ENCODE data around the gene GOLGA6D. TPM values are rescaled to one million over a fixed set of nuclear protein-coding genes. Genes with fewer than 3 reads are reported as not detected.
"Not testable (repeated sequence)": the region's sequence is repeated elsewhere in the genome, so short reads cannot be mapped to it uniquely, and the experiment has no call there.

The GOLGA6D gene
- not detected for total RNA-seq

GRCh38 chr15:75282572-75282971 lies at the start of gene GOLGA6D:
Gene GOLGA6D (plus strand): TSS chr15:75282835. CDS start chr15:75282876, 41 bp downstream.
- DNase-seq (ENCODE audit: low spot score); H3K4me1 ChIP-seq (replicated peaks); H3K36me3 ChIP-seq; intact Hi-C loops (cut with DNase I); H3K4me3 ChIP-seq; H3K27ac ChIP-seq; H3K27me3 ChIP-seq (replicated peaks; ENCODE audit: insufficient read depth); H3K9me3 ChIP-seq: not testable (repeated sequence)
- no CpG with 5 or more reads among the region's 7 CpGs for WGBS

- Histone ChIP-seq H3K27me3 (replicated peaks; ENCODE audit: insufficient read depth) (peaks cover 4% of the 10 kb centered on the region), H3K27ac (no peak overlapping the region), H3K36me3 (no peaks in the 10 kb centered on the region), H3K9me3 (no peaks in the 10 kb centered on the region), H3K4me1 (replicated peaks) (no peaks in the 10 kb centered on the region), H3K4me3 (no peak overlapping the region)
- no peak for DNase-seq (ENCODE audit: low spot score)
- TF ChIP-seq CTCF (IDR thresholded peaks at IDR 0.05) (no peak), POLR2A (IDR thresholded peaks at IDR 0.05) (no peak), POLR2AphosphoS5 (IDR thresholded peaks at IDR 0.05) (no peak)
- intact Hi-C loops (cut with DNase I): no loop called here
- WGBS: 62% methylated on average over 13 of the region's 14 CpGs
Observed at GRCh38 chr15:75233504-75234190, 49.0 kb upstream of the GOLGA6D start.

GRCh38 chr15:75234191-75234810 lies 48.3 kb upstream of the GOLGA6D start:
- 79% methylated on average over 5 of the region's 5 CpGs for WGBS
- intact Hi-C loops (cut with DNase I): no loop called here
- DNase-seq (ENCODE audit: low spot score): no peak
- Histone ChIP-seq H3K27ac (no peak overlapping the region), H3K9me3 (no peaks in the 10 kb centered on the region), H3K27me3 (replicated peaks; ENCODE audit: insufficient read depth) (peaks cover 4% of the 10 kb centered on the region), H3K4me3 (no peak overlapping the region), H3K4me1 (replicated peaks) (no peaks in the 10 kb centered on the region), H3K36me3 (no peaks in the 10 kb centered on the region)
- TF ChIP-seq CTCF (IDR thresholded peaks at IDR 0.05) (no peak), POLR2AphosphoS5 (IDR thresholded peaks at IDR 0.05) (no peak), POLR2A (IDR thresholded peaks at IDR 0.05) (no peak)

GRCh38 chr15:75235051-75235673 lies 47.5 kb upstream of the GOLGA6D start:
- DNase-seq (ENCODE audit: low spot score): no peak
- Histone ChIP-seq H3K27ac (no peak overlapping the region), H3K36me3 (no peaks in the 10 kb centered on the region), H3K4me3 (no peak overlapping the region), H3K27me3 (replicated peaks; ENCODE audit: insufficient read depth) (peaks cover 4% of the 10 kb centered on the region), H3K9me3 (no peaks in the 10 kb centered on the region), H3K4me1 (replicated peaks) (no peaks in the 10 kb centered on the region)
- WGBS: 84% methylated on average over 8 of the region's 10 CpGs
- intact Hi-C loops (cut with DNase I): no loop called here
- no peak for TF ChIP-seq POLR2AphosphoS5 (IDR thresholded peaks at IDR 0.05)
- TF ChIP-seq POLR2A (IDR thresholded peaks at IDR 0.05): no peak
- no peak for TF ChIP-seq CTCF (IDR thresholded peaks at IDR 0.05)

GRCh38 chr15:75235760-75236729 lies 46.6 kb upstream of the GOLGA6D start:
- 80% methylated on average over 11 of the region's 11 CpGs for WGBS

More at GRCh38 chr15:75235760-75236729, 46.6 kb upstream of the GOLGA6D start:
- no peaks in the 10 kb centered on the region for H3K4me1 ChIP-seq (replicated peaks)
- H3K27me3 ChIP-seq (replicated peaks; ENCODE audit: insufficient read depth): peaks cover 4% of the 10 kb centered on the region
- H3K27ac ChIP-seq: no peak overlapping the region
- H3K4me3 ChIP-seq: no peak overlapping the region
- H3K36me3 ChIP-seq: no peaks in the 10 kb centered on the region
- DNase-seq (ENCODE audit: low spot score): no peak
- TF ChIP-seq POLR2A (IDR thresholded peaks at IDR 0.05): no peak
- no peak for TF ChIP-seq CTCF (IDR thresholded peaks at IDR 0.05)
- TF ChIP-seq POLR2AphosphoS5 (IDR thresholded peaks at IDR 0.05): no peak
- intact Hi-C loops (cut with DNase I): no loop called here
- no peaks in the 10 kb centered on the region for H3K9me3 ChIP-seq

Data from prostate gland (tissue), 2 donors.